DMS153 treated with DMSO at 0.1 percent for 48 hours (cell line): ENCODE results near the gene LSM4.

ENCODE experiments used
- DNase-seq: peaks from one replicate; lab custom pipeline; 2025; ENCODE audit not compliant: unreplicated experiment; lab: John Stamatoyannopoulos, UW

The LSM4 gene

DNA sequence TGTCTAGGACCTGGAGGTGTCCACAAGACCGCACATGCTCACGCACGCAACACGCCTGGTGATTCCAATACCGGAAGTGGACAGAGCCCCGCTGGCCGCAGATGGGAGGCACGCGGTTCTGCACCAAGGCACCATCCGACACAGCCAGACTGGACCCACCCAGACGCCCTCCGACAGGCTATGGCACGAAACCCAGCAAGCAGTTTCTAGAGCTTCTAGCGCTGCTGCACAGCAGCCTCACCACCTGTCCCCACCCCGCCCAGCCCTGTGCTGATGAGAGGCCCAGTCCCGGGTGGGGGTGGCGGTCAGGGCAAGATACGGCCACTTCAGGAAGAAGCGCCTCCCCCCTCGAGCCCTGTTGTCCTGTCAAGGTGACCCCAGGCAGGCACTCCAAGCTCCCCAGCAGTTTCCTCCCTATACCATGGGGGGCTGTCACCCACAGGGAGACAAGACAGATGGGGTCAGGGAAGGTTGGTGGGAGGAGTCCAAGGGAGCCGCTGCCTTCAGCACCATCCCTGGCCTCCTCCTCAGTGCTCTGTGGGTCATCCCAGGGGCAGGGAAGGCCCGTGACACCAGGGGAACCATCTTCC, 11.3 kb downstream of the LSM4 start:
- DNase-seq, result no peak

DNA sequence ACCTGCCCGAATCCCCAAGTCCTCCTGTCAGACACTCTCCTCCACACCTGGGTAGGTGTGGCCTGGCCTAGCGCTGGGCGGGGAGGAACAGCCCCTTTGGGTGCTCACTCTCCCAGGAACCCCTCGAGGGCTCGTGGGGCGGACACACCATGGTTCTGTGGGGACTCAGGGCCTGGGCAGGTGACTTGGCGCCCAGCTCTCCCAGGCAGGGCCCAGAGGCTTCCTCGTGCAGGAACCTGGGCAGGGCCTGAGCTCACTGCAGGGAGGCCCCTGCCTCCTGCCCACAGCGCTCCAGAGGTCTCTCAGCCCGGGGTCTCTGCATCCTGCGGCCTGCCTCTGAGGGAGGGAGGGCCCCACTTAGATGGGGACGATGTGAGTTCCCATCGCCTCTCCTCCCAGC, 11.9 kb downstream of the LSM4 start:
- DNase-seq, result no peak

DNA sequence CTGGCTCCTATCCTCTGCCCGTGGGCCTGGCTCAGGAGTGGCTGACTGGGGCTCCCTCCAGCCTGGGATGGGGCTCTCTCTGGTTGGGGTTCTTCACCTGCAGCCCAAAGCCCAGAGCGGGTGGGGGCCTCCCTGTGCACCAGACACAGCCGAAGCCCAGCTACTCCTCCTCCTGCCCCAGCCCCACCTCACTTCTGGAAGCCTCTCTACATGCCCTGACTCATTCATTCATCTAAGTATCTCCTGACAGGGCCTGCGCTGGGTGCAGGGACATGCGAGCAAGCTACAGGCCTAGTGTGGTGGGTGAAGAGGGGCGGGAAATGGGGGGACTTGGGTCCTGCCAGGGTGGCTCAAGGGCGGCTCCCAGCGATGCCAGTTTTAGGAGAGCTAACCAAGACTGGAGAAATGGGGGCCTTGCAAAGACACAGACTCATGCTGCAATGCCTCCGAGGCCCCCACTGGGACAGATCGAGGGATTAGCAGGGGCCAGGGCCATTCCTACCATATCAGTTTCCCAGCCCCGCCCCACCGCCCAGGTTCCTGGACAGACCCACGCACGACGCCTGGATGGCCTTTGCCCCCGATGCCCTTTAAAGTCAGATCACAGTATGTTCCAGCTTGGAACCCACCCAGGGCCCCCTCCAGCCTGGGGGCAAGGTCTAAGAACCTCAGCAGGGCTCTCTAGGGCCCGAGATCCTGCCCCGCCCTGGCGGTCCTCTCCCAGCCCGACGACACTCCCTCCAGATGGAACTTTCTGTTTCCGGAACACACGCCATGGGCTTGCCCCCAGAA, 12.6 kb downstream of the LSM4 start:
- DNase-seq, result no peak

DNA sequence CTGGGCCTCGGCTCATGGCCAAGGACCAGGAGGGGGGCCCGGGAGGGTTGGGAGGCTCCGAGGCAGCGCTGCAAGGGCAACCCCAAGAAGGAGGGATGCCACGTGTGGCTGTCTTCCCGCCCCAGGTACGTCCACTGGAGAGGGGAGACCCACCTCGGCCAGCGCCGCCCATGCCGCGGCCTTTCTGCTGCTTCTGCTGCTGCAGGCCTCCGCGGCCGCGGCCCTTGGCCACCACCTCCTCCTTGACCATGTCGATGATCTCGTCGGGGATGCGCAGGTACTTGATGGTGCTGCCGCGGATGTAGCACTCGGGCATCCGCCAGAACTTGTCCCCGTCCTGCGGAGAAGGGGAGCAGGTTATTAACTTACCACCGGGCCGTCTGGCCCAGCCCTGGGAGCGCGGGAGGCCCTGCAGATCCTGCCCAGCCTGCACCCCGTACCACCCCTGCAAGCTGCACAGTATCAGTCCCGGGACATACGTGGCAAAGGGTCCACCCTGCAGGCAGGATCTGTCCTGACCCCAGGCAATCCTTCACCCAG, 13.3 kb downstream of the LSM4 start:
- DNase-seq, result no peak

DNA sequence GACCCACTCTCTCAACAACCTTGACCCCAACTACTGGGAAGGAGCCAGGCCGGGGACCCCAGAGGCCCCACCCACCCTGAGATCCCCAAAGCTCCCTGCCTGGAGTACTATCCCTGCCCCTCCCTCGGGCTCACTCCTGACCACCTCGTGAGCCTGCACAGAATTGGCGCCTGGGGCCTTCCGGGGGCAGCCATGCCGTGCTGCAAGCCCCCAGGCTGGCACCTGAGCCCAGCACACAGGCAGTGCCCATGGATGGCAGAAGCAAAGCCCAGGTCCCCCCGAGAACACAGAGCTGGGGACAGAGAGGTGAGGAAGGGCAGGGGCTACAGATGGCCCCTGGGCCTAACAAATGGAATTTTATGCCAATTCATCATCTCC, 13.9 kb downstream of the LSM4 start:
- DNase-seq, result no peak

DNA sequence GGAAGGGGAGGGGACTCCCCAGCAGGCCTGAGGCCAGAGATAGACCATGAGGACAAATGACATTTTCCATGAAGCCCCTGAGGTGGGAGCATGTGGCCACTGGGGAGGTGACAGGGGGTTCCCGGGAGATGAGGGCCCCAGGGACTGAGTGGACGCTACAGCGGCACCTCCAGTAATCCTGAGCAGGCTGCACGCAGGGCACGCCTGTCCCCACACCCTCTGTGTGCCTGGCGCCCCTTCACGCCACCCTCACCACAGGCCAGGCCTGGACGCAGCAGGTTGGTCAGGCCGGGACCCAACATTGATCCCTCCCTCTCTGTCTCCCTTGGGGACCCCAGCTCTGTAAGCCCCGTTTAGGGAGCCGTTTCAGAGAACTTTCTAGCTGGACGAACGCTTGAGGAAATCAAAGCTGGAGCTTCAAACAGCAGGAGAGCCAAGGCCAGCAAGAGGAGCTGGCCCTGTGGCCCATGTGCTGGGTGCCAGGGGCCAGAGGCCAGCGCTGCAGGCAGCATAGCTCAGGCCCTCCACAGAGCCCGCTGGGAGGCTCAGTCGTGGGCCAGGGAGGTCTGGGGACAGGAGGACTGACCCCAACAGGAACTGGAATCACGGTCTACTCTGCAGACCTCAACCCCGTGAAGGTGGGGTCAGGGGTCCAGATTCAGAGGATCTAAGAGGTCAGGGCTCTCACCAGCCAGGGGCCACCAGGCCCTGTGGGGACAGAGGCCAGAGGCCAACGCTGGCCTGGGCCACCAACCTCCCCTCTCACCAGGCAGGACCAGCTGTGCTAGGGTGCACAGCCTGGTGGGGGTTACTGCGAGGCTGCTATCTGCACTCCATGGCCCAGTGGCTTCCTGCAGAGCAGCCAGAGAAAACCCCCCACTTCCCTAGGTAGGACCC, 14.6 kb downstream of the LSM4 start:
- no peak for DNase-seq

DNA sequence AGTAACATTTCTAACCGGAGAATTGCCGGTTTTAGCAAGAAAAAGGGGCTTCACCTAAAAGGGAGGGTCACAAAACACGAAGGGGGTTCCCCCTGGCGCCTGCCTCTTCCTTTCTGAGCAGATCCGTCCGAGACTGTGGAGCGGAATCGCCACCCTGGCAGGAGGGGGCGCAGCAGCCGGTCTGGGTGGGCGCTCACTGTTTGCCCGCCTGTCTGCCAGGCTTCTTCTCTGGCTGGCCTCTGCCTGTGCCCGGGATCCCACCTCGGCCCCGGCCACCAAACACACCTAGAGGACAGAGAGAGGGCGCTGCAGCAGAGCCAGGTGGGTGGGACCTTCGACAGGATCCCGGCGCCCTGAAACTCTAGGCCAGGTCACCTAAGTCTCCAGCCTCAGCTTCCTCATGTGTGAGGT, 15.6 kb downstream of the LSM4 start:
- DNase-seq, result no peak

DNA sequence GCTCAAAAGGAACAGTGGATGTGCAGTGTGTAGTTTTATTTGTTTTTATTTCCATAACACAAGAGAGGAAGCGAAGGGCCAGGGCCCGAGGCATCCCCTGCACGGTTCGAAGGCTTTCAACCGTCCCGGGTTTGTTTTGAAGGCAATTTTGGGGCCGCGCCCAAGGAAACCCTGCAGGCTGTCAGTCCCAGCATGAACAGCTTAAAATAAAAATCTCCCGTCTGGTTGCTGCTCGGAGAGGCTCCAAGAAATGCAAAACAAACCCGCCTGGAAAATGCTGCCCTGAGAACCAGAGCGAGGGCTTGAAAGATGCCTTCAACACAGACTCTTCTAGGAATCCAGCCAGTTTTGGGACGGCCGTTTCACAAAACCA, 16.0 kb downstream of the LSM4 start:
- DNase-seq, result no peak

DNA sequence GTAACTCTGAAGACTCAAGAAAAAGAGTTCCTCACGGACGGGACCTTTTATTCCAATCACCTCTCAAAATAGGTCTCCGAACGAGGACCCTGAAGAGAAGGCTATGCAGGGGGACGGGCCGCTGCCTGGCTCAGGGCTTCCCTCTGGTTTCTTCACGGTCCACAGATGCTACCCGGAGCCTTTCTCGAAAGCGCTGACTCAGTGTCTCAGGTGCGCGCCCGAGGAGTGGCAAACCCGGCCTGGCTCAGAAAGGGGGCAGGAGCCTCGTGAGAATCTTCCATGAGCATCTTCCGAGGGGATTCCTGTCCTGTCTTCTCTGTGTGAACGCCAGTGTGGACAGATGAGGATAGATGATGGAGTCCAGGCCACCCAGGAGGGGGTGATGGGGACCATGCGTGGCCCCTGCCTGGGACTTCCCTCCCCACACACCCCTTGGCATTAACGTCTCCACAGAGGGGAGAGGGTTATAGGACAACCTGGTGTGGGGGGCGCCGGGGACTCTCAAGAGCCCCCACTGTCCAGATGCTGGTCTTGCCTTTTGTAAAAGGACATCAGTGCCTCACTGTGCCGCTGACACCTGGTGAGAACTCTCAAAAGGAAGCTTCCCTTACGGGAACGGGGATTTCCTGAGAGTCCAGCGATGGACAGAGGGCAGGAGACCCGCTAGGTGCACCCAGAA, 16.5 kb downstream of the LSM4 start:
- DNase-seq, result no peak

DNA sequence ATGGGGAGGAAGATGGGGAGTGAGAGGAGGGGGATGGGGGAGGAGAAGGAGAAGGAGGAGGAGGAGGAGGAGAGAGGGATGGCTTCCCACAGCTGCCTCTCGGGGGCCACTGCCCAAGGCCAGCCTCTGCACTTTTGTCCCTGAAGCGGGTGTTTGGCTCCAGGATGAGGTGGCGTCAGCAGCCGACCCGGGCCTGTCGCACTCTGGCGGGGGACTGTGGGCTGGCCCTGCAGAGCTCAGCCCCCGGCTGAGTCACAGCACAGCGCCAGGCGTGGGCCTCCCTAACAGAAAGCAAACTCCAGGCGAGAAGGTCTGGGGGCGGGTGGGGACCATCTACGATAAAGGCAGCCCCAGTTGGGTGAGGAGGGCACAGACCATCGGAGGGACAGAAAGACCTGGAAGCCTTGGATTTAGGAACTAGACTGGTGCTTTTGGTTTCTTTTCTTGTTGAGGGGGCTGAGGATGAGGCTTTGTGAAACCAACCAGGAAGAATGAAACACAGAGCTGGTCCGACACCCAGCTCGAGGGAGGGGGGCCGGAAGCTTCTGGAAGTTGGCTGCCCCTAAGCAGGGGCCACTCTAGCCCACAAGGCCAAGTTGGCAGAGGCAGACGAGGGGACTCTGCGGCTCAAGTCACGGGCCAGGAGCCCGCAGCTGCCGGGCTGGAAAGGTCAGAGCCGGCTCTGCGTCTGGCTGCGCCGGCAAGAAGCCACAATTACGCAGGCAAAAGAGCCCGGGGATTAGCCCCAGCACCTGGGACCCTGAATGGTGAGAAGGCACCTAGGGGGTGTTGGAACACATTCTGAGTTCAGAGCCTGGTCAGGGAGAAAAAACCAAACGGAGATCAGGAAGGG, 18.2 kb downstream of the LSM4 start:
- peak; percentile 37 for DNase-seq

DNA sequence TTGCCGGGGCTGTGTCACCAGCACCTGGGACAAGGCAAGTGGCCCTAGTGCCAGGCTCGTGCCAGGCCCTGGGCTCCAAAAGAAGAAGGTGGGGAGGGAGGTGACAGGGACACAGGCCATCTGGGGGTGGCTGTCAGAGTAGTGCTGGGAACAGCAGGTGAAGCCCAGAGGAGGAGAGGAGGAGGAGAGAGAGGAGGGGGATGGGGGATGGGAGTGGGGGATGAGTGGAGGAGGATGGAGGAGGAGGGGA, 18.7 kb downstream of the LSM4 start:
- DNase-seq, result no peak

DNA sequence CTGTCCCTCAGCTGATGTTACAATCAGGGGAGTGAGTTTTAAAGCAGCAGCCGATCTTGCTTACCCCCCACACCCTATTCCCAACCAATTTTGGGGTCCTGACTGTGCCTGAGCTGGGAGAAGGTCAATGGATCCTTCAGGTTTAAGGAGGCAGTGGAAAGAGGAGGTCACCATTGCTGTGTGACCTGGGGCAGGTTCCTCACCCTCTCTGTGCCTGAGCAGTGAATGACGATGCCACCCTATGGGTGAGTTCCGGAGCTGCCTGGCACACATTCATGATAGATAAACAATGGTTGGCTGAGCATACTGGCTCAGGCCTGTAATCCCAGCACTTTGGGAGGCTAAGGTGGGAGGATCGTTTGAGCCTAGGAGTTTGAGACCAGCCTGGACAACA, 21.2 kb downstream of the LSM4 start:
- no peak for DNase-seq

DNA sequence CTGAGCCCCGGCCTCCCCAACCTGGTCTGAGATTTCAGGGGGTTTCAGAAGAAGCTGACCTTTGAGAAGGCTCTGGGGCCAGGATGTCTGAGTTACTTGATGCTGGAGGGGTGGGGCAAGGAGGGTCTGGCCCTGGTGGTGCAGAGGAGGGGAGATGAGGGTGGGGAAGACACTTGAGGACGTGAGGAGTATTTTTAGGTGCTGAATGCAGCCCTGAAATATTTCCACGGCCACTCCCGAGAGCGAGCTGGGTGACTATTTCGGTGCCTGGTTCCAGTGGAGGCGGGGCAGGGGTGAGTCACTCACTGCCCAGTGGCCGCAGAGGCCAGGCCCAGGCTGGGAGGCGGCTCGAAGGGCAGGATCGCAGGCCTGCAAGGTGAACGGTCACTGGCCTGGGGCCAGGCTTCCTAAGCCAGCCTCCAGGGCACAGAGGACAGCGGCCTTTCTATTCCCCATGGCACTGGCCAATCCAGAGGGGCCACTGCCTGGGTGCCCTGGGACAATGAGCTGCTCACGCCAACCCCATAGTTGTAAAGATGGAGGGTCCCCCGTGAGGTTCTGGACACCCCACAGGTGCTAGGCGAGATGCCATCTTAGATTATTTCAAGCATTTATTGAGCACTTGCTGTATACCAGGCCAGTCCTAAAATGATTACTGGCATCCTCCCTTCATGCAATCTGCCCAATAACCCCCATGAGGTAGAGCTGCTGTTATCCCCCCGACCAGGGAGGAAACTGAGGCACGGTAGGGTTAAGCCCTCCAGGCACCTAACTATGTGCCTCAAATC, 21.8 kb downstream of the LSM4 start:
- DNase-seq, result no peak

DNA sequence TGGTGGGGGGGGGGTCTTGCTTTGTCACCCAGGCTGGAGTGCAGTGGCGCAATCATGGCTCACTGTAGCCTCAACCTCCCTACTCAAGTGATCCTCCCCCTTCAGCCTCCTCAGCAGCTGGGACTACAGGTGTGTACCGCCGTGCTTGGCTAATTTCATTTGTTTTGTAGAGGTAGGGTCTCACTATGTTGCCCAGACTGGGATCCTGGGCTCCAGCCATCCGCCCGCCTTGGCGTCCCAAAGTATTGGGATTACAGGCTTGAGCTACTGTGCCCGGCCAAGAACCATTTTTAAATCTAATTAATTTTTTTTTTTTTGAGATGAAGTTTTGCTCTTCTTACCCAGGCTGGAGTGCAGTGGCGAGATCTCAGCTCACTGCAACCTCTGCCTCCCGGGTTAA, 23.2 kb downstream of the LSM4 start:
- no peak for DNase-seq

DNA sequence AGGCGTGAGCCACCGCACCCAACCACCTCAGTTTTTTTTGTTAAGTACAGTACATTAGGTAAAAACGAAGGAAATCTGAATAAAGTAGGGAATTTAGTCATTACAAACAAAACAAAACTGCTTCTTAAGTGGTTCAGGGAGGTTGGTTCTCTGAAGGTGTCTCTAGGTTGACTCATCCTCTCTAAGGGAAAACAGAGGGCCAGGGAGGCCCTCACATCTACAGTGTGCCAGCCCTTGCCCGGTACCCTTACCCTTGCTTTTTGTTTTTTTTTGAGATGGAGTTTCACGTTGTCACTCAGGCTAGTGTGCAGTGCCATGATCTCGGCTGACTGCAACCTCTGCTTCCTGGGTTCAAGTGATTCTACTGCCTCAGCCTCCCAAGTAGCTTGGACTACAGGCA, 24.3 kb downstream of the LSM4 start:
- no peak for DNase-seq

DNA sequence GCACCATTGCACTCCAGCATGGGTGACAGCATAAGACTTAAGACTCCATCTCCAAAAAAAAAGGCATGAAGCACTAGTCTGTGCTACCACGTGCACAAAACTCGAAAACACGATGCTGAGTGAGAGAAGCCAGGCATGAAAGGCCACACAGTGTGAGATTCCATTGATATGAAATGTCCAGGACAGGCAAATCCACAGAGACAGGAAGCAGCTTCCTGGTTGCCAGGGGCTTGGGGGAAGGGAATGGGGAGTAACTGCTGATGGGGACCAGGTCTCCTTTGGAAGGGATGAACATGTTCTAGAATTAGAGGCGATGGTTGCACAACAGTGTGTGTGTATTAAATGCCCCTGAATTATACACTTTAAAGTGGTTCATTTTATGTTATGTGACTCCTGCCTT, 25.6 kb downstream of the LSM4 start:
- no peak for DNase-seq

DNA sequence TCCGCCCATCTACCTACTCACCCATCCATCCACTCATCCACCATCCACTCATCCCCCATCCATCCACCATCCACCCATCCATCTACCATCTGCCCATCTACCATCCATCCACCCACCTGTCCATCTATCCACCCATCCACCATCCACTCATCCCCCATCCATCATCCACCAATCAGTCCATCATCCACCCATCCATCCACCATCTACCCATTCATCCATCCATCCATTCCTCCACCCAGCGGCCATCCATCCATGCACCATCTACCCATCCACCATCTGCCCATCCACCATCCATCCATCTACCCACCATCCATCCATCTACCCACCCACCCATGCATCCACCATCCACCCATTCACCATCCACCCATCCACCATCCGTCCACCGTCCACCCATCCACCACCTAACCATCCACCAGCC, 27.8 kb downstream of the LSM4 start:
- DNase-seq, result no peak

DNA sequence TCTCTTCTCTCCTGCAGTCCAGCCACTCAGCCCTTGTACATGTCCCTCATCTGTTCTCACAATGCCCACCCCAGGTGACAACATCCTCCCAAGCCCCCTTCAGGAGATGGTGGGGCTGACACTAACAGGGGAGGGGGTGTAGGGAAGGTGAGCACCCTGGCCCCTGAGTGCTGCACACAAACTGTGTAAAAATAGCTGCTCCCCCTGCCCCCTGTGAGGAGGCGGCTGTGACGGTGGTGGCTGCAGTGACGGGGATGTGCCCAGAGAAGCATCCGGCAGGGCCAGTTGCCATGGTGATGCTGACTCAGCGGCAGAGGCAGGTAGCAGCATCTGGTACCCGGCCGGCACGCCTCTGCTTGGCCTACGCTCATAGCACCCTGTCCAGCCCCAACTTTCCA, 28.4 kb downstream of the LSM4 start:
- DNase-seq, result peak; percentile 29

DNA sequence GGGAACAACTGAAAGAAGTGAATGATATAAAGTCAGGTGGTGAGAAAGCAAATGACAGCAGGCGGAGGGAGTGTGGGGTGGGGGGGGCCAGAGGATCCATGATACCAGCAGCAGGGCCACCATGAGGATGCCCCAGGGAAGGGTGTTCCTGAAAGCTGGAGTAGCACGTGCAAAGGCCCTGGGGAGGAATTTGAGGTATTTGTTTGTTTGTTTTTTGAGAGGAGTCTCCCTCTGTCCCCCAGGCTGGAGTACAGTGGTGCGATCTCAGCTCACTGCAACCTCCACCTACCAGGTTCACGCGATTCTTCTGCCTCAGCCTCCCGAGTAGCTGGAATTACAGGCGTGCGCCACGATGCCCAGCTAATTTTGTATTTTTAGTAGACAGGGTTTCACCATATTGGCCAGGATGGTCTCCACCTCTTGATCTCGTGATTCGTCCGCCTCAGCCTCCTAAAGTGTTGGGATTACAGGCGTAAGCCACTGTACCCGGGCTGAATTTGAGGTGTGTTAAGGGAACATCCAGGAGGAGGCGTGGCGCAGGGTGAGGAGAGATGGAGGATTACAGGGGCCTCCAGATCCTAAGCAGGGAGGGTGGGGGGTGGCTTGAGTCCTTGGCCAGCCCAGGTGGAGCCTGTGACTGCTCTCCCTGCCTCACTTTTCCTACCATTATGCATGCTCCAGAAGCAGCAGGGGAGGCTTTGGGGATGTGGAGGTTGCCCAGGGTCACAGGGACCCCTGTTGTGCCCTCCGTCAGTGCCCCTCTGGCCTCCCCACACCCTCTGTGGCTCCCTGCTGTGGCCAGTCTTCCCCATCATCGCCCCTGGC, 29.0 kb downstream of the LSM4 start:
- no peak for DNase-seq
